NCI-H1436 treated with DMSO at 0.1 percent for 48 hours (cell line): Measurements from ENCODE around the gene TRPM2.

Experiments used
- DNase-seq: peaks from one replicate; lab custom pipeline; 2025; lab: John Stamatoyannopoulos, UW

TRPM2 gene

DNA sequence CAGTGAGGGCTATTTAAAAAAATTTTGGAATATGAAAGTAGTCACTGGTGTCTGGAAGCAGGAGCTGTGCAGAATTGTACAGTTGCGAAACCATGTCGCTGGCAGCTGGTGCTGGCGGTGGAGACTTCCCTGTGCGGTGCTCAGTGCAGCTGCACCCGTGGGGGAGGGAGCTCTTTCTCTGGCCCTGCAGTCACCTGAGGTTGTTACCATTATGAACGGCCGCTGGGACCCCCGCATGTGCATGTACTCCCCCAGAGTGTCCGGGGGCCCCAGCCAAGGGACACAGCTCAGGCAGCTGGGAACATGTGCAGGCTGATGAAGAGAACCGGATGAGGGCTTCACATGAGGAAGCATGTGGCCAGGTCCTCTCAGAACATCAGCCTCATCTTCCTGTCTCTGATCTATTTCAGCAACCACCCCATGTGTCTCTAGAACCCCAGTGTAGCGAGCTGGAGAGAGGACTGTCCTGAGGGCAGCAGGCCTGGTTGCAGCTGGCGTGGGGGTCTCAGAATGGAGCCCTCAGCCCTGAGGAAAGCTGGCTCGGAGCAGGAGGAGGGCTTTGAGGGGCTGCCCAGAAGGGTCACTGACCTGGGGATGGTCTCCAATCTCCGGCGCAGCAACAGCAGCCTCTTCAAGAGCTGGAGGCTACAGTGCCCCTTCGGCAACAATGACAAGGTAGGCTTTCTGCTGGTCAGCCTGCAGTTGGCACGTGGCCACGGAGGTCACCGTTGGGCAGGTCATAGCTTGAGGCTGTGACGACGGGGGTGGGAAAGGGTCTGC is at the start of gene TRPM2:
Gene TRPM2, plus strand, starts transcription at position 431 of the 780 bp plus-strand sequence. Its CDS starts 80 bp downstream, at position 511.
- DNase-seq, result no peak

DNA sequence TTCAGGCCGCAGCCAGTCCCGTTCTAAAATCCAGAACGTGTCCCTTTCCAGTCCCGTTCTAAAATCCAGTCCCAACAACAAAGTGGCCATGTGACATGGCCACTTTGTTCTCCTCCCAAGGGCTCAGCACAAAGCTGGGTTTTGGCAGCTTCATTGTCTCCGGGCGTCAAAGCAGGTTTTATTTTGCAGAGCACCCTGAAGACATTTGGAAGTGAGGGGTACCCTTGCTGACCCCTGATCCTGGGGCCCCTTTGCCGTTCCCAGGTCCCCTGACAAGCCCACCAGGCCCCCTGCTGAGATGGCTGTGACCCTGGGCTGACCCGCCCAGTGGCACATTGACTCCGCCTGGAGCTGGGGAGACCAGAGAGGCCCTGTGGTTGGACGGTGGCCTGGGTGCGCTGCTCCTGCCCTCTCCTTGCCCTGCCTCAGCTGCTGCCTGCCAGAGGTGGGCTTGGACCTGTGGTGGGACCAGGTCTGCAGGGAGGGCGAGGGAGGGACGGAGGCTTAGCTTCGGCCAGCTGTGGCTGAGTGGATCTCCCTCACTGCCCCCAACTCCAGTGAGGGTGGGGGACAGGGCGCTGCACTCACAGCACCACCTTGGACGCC is 49.3 kb upstream of the TRPM2 start:
- no peak for DNase-seq

DNA sequence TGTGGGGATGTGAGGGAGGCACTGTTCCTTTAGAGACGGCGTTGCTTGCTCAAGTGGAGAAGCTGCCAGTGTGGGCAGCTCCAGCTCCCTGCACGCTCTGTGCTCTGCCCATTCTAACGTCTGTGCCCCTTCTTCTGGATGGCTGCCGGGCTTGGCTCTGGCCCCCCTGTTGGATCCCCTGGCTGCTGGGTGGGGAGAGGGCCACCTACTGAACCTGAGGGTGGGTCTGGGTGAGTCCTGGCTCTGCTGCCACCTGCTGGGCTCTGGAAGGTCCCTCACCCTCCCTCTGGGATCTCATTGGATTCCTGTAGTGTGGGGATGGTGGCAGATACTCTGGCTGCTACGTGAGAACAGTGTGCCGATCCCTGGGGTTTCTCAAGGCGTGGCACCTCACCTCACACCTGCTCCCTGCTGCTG is 48.5 kb upstream of the TRPM2 start:
- no peak for DNase-seq

DNA sequence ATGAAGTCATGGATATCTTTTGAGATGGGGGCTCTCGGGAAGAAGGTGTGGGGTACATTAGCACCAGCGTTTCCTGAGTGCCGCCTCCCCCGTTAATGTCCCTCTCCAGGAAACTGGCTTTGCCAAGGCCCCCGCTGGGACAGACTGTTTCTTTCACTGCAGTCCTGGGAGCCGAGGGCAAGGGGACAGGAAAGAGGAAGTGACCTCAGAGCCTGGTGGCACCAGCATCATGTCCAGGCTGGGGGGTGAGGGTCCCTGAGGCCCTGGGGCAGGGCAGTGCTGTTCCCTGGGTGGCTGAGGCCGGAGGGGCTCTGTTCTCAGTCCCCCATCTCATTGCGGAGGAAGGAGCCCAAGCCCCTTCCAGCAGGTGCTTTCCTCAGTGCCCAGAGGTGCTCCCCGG is 47.7 kb upstream of the TRPM2 start:
- DNase-seq, result no peak

DNA sequence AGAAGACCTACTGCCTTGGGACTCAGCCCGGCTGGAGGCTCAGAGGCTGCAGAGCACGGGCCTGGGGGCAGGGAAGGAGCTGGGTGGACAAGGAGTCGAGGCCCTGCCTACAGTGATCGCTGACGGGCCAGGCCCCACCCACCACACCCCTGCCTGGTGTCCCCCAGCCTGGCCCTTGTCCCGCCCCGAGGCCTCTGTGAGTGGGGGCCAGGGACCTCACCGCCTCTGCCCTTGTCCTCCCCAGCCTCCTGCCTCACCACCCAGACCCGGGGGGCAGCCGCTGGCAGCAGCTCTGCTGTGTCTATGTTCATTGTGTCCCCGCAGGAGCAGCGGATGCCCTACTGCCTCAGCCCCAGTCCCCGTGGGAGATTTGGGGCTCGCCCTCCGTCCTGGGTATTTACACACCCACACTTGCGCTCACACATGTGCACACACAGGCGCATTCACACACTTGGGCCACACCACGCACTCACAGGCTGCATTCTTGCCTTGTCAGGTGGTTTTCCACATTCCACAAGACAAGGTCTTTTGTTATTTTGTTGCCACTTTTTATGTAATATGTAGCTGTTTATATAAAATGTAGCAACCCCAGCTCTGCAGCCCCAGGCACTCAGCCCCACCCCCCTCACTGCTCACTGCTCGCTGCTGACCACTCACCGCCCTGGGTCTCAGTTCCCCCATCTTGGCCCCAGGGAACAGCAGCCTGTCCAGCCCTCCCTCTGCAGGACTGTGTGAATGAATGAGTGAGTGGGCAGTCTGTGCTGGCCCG is 46.3 kb upstream of the TRPM2 start:
- no peak for DNase-seq

DNA sequence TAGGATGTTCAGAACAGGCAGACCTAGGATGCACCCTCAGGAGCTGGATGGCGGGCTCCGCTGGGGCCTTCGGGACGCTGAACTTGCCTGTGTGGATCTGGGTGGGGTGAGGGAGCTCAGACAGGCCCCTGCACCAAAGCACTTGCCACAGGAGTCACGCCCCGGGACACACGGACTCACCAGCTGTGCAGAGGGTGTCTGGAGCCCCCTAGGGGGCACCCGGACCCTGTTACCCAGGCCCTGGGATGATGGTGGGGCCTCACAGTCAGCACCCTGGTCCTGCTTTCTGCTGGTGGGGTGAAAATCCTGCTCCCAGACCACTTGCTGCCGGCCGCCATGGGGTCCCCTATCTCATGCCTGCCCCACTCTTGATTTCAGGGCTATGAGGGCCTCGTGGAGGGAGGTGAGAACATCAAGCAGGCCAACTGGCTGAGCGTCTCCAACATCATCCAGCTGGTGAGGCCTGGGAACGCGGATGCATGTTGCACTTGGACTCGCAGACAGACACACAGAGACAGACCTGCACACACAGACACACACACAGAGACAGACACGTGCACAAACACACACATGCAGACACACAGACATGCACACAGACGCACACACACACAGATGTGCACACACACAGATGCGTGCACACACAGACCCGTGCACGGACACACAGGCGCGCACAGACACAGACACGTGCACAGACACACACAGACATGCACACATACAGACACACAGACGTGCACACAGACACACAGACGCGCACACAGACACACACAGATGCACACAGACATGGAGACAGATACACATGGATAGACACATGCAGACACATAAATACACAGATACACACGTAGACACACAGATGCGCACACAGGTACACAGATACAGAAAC is 42.6 kb upstream of the TRPM2 start:
- no peak for DNase-seq

DNA sequence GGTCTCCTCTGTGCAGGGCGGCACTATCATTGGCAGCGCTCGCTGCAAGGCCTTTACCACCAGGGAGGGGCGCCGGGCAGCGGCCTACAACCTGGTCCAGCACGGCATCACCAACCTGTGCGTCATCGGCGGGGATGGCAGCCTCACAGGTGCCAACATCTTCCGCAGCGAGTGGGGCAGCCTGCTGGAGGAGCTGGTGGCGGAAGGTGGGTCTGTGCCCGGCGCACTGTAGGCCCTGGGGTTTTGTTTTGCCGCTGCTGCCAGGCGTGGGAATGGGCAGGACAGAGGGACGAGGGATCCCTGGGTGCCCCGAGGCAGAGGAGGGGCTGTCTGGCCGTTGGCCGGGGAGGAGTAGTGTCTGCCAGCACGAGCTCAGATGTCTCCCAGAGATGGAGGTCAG is 41.3 kb upstream of the TRPM2 start:
- no peak for DNase-seq

DNA sequence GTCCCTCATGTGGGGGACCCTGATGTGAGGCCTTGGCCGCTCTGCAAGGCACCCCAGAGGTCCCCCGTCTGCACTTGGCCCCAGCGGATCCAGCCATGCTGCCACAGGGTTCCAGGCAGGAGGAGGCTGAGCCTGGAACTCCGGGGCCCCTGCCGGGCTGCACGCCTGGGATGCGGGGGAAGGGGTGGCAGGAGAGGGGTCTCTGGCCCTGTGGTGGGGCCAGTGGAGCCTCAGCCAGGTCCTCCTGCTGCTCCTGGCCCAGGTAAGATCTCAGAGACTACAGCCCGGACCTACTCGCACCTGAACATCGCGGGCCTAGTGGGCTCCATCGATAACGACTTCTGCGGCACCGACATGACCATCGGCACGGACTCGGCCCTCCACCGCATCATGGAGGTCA is 40.7 kb upstream of the TRPM2 start:
- no peak for DNase-seq

DNA sequence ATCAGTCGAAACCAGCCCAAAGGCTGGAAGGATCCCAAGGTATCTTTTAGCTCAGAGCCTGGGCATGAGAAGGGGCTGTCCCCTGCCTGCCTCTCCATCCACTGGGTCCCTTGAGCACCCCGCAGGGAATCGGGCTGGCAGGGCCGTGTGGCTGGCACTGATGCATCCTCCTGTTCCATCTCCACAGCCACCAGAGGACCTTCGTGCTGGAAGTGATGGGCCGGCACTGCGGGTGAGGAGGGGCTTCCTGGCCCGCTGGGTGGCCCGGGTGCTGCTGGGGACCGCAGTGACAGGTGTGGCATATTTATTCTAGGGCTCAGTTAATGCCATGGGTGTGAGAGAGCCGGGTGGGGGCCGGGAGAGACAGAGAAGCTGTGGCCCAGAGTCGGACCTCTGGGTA is 40.0 kb upstream of the TRPM2 start:
- no peak for DNase-seq

DNA sequence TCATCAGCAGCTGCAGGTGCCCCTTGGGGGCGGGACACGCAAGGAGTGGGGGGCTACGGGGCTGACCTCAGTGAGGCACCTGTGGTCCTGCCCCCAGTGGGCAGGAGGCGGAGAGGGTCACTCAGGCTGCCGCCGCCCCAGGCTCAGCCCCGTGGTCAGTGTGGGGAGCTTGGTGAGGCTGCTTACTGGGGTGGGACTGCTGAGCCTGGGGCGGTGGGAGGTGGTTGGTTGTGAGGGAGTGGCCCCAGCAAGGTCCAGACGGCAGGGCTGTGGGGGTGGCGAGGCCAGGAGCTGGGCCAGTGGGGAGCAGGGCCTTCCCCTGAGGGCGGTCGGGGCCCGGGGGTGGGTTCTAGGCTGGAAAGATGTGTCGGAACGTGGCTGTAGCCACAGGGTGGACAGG is 39.3 kb upstream of the TRPM2 start:
- no peak for DNase-seq

DNA sequence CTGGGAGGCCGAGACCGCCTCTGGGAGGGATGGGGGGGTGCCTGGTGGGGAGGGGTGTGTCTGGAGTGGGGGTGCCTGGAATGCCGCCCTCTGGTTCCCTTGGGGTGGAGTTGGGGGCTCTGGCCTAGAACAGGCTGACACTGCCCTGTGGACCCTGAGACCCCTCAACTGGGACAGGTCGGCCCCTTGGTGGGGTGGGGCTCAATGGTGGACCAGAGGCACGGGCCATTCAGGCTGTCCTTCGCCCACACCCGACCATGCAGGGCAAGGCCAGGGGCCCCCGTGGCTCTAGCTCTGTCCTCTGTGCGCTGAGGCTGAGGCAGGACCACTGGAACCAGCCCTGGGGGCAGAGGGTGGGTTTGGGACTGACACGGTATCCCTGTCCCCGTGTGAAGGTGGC is 38.9 kb upstream of the TRPM2 start:
- no peak for DNase-seq

DNA sequence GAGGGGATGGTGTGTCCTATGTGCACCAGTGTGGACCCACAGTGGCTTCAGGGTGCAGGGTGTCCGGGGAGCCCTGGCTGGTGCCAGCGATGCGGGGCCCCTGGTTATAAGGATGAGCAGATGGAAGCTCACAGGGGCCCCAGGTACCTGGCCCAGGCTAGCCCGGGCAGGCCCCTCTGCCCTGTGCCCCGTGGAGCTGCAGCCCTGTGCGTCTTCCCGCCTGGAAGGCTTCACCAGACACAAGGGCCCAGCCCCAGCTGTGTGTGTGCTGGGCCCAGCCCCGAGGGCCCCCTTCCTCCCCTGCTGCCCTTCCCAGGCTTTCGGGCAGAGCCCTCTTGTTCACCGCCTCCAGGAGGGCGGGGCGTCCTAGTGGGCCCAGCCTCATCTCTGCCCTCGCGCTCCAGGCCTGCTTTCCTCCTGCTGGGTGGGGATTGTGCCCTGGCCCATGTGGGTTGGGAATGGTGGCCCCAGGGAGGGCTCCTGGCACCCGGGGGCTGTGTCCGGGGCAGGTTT is 37.7 kb upstream of the TRPM2 start:
- DNase-seq, result no peak

DNA sequence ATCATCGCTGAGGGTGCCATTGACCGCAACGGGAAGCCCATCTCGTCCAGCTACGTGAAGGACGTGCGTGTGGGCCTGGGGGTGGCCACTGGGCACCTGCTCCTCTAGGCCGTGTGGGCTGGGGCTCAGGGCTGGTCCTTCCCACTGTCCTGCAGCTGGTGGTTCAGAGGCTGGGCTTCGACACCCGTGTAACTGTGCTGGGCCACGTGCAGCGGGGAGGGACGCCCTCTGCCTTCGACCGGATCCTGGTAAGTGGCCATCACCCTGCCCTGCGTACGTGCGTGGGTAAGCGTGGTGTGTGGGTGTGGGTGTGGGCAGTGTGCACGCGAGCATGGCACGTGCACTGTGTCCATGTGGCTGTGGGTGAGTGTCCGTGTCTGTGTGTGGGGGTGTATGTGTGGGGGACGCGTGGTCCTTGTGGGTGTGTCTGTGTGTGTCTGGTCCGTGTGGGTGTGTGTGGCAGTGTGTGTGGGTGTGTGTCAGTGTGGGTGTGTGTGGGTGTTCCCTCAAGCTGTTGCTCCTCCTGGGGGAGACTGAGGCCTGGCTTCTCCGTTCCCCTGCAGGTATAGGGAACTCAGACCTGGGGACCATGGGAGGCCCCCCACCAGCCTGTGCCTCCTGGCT is 37.0 kb upstream of the TRPM2 start:
- DNase-seq, result no peak

DNA sequence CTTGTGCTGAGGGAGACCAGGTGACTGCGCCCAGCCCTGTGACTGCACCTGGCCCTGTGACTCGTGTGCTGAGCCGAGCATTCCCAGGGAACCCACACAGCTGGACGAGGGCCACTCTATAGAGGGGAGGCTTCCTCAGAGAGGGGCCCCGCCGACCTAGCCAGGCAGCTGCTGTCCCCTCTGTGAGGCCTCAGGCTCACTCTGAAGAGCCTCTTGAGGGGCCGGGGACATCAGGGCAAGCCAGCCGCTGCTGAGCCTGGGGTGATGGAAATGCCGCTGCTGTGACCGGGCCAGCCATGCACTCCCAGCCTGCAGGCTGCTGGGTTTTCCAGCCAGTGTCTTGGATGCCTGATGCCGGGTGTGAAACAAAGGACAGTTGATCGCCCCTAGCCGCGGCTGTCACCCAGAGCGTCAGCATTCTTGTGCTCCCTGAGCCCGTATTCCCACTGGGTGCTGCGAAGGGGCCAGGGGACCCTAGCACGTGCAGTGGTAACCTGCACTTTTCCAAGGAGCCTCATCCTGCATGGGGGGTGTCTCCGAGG is 36.1 kb upstream of the TRPM2 start:
- no peak for DNase-seq

DNA sequence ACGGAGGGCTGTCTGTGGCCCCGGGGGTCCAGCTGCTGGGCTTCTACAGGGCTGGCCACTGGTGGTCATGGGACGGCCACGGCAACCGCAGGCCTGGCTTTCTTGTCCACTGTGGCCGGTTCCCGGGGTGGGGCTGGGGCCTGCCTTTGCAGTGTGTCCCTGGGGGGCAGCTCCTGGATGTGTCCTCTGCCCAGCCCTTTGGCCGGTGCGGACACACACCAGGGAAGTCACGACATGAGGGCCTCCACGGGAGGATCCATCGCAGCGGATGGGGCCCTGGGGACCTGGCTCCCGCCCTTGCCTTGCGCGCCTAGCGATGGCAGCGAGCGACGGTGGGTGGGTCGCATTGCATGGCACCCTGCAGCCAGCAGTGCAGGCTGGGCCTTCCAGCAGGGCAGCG is 35.5 kb upstream of the TRPM2 start:
- no peak for DNase-seq

DNA sequence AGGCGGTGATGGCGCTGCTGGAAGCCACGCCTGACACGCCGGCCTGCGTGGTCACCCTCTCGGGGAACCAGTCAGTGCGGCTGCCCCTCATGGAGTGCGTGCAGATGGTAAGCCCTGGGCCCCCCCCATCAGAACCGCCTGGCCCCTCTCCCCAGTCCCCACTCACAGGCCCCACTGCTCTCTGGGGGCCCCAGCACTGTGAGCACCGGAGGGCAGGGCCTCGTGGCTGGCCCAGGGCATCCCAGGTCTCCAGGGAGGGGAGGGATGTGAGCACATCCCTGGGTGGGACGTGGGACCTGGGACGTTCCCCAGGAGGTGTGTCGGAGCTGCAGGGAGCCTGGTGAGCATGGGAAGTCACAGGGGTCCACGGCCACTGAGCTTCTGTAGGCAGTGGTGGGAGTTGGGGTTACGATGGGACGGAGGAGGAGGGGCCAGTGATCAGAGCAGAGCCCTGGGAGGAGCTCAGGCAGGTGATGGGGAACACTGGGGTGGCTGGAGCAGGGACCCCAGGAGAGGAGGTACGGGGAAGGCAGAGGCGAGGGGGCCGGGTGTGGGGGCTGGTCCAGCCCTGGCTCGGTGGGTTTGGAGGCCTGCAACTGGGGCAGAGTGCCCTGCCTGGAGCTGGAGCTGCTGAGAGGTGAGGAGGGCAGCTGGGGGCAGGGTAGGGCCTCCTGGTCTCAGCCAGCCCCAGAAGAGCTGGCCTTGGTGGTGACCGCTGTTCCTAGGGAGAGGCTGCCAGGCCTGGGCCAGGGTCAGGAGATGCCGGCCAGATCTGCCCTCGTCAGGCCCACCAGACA is 34.7 kb upstream of the TRPM2 start:
- DNase-seq, result no peak

DNA sequence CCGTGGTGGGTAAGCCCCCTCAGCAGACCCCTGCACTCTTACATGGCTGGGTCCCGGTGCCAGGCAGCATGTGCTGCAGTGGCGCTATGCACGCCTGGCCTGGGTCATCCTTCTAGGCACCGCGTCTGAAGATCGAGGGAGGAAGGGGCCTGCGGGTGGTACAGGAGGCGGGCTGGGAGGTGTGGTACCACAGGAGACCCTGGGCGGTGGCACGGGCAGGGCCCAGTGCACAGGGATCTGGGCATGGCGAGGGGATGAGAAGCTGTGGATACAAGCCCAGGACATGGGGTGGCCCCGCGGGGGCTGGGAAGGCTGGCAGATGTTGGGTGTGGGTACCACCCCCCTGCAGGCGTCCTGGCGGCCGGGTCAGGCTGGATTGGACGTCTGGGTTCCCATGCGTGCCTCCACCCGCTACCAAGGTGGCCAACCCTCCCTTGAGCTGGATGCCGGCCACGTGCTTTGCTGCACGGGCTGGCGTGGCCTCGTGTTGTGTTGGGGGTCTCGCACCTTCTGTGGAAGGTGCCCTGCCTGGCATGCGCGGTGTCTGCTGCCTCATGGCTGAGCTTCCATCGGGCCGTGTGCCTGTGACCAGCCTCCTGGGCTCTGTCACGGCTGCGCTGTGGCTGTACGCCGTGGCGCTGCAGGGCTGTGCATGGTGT is 33.9 kb upstream of the TRPM2 start:
- DNase-seq, result no peak

DNA sequence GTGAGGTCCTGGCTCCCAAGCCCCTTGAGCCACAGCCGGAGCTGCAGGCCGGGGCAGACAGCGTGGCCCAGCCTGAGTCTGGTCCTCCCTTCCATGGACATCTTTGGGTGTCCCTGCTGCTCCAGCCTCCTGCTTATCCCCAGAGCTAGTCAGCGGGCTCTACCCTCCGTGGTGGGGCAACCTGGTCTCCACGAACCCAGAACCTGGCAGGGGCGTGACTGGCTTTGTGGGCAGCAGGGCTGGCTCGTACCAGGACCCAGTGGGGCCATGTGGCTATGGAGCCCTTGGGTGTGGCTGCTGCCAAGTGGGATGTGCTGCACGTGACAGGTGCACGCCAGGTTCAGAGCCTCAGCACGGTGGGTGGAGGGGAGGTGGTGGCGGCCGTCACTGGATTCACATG is 32.6 kb upstream of the TRPM2 start:
- no peak for DNase-seq

DNA sequence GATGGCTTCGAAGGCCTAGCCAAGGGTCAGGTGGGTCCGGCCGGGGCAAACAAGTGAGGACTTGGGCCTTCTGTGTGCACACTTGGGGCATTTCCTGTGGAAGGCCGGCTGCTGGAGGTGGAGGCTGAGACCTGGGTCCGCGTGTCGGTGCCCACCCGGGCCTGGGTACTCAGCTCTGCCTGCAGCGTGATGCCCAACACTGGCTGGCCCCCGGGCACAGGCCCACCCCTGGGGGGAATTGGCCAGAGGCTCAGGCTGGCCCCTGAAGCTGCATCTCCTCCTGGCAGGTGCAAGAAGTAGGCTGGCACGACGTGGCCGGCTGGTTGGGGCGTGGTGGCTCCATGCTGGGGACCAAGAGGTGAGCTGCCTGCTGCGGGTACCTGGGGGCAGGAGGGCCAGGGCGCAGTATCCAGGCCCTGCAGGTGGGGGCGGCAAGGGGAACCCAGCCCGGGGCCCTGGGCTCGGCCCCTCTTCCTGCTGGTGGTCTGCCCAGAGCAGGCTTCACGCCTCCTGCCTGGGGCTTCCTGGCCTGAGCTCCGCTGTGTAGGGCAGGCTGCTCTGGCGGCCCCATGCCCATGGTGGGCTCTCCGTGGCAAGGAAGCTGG is 31.5 kb upstream of the TRPM2 start:
- DNase-seq, result no peak
